AG10803 (cell line): Measurements from ENCODE around the gene NRIP1.

Source experiments
- DNase-seq: peaks from one replicate; pipeline ENCODE4 v3.0.0; 2010; ENCODE audit warnings: low read depth
- H3K4me3 ChIP-seq: 2 replicates; pipeline ENCODE4 v1.5.1; 2011; ENCODE audit warnings: mild to moderate bottlenecking, low read length, control low read depth
- TF ChIP-seq, protein P1 (sequence below): conservative IDR thresholded peaks from 2 replicates; pipeline ENCODE4 v1.5.1; 2011; ENCODE audit warnings: mild to moderate bottlenecking, low read length, control low read depth, inconsistent platforms

Gene NRIP1

DNA sequence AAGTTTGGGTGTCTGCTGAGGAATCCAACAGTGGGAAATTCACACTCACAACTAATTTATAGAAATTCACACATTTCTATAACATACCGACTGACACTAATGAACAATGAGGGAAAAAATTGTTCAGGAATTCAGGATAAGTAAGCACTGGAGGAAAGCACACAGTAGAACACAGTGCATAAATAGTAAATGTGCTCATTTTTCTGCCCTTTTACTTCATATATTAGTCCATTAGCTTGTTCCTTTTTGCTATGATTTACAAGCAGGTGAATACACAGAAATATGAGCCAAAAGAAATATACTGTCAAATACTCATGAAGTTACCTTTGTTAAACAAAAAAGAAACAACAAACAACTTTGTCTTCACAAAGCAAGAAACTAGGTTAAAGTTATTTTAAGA is 11.3 kb downstream of the NRIP1 start:
- TF ChIP-seq, protein P1, sequence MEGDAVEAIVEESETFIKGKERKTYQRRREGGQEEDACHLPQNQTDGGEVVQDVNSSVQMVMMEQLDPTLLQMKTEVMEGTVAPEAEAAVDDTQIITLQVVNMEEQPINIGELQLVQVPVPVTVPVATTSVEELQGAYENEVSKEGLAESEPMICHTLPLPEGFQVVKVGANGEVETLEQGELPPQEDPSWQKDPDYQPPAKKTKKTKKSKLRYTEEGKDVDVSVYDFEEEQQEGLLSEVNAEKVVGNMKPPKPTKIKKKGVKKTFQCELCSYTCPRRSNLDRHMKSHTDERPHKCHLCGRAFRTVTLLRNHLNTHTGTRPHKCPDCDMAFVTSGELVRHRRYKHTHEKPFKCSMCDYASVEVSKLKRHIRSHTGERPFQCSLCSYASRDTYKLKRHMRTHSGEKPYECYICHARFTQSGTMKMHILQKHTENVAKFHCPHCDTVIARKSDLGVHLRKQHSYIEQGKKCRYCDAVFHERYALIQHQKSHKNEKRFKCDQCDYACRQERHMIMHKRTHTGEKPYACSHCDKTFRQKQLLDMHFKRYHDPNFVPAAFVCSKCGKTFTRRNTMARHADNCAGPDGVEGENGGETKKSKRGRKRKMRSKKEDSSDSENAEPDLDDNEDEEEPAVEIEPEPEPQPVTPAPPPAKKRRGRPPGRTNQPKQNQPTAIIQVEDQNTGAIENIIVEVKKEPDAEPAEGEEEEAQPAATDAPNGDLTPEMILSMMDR, result no peak
- no peak for DNase-seq
- H3K4me3 ChIP-seq, result no peak overlapping the region

DNA sequence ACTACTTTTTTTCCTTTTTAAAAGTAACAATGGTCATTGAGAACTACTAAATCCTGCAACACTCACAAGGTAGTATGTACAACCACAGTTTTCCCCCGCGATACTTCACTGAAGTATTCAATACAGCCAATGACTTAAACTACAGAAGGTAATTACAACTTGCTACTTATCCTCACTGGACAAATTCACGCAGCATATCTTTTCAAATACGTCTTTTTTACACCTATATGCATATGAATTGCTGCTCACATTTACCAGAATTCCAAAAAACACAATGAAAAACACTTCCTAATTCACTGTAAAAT is 12.4 kb downstream of the NRIP1 start:
- no peak for DNase-seq
- no peak overlapping the region for H3K4me3 ChIP-seq
- TF ChIP-seq, protein P1, result no peak

DNA sequence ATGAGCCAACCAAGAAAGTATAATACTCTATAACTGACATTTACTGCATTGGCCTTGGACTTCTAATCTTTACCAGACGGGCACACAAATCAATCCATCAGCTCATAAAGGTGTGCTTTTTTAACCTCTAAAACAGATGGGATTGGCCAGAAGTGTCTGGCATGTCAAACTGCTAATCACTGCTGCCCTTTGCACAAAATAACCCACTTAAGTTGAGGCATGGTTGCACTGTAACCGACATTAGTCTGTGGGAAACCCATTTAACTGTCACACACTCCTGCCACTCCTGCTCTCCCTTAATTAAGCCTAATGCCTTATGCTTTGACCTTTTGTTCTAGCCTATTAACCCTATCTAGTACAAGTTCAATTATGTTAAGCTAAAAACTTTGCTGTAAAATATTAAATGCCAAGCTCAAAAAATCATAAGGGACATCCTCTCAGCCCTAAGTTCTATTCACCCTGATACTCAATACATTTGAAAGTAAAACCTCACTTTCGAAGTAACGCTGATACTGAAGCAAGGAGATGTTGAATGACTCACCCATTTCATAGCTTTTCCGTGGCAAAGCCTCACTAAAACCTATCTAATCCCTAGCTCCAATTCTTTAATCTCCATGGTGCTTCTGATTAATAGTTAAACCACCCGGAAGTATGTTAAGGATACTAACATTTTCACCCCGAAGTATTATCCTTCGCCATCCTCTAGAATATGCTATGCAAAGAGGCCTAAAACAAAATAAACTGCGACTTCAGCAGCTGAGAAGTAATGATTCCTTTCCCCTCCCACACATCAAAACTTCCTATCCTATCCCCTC is 12.9 kb downstream of the NRIP1 start:
- H3K4me3 ChIP-seq, result no peak overlapping the region
- DNase-seq, result no peak
- TF ChIP-seq, protein P1, result no peak

DNA sequence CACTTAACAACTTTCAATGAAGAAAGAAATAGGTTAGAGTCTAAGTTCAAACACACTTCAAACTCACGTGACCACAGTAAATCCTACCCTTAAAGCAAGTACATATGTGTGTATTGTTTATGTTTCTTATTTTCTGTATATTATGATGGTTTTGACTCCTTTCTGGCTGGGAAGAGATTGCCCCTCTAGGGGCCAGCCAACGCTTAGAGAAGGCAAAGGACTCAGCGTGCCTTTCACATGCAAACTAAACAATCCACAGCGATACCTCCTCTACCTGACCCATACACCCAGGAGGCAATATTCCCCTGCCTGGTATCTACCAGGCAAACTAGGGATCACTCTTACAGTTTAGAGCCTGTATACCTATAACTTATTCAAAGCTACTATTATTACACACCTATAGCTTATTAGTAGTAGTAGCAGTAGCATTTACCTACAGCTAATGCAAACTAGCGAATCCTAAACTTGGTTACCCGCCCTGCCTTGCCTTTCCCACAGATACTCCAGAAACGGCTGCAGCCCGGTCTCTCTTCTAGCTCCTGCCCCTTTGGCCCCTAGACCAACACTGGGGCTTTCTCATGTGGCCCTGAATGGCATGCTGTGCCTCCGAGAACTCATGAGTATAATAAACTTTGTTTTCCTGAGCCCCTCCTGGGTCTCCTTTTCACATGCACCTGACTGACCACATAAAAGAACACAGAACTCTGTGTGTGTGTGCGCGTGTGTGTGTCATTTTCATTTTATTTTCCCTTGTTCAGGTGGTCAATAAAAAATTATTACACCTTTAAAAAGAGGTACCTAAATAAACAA is 14.0 kb downstream of the NRIP1 start:
- H3K4me3 ChIP-seq, result no peak overlapping the region
- no peak for DNase-seq
- TF ChIP-seq, protein P1, result no peak

DNA sequence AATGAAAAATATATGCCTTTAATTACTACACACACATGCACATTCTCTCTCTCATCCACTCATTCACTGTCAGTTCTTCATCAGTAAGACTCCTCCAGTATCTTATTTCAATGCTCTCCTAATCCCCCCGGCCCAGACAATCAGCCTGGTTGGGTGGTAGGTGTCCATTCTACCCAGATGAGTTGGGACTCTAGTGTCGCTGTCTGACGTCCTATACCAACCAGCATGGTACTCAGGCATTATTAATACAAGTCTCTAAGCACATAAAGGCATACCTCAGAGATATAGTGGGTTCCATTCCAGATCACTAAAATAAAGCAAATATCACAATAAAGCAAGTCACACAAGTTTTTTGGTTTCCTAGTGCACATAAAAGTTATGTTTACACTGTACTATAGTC is 19.8 kb downstream of the NRIP1 start:
- TF ChIP-seq, protein P1, result no peak
- no peak for DNase-seq
- no peak overlapping the region for H3K4me3 ChIP-seq

DNA sequence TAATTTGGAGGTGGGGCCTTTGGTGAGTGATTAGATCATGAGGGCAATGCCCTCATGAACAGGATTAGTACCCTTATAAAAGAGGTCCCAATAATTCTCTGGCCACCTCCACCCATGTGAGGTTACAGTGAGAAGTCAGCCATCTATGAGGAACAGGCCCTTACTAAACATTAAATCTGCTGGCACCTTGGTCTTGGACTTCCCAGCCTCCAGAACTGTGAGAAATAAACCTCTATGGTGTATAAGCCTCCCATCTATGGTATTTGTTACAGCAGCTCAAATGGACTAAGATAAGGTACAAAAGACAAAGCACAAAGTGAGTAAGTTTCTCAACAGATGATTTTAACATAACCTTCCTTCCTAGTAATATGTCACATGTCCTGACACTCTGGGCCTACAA is 22.3 kb downstream of the NRIP1 start:
- TF ChIP-seq, protein P1, result no peak
- H3K4me3 ChIP-seq, result no peak overlapping the region
- DNase-seq, result no peak

DNA sequence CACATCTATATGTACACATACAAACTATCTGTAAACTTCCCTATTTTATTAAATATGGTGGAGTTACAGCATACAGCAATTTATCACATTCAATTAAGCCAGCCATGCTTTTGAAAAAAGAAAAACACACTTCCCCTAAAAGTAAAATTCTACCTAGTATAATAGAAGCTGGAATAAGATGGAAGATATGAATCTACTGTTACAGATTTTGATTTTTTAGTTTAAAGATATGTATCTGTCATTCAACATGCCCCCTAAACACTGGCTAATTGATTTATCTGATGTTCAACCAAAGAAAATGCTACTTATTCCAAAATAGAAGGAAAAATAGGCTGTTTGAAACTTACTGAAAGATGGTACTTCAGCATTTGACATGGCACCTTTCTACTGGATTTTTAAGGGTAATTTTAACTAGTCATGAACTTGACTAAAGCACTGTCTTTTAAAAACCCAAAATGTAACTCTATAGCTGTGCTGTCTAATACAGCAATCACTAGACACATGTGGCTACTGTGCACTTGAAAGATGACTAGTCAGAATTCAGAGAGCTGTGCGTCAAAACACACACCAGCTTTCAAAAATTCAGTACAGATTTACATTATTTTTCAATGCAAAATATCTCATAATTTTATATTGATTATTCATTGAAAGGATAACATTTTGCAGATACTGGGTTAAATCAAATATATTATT is 25.0 kb downstream of the NRIP1 start:
- no peak overlapping the region for H3K4me3 ChIP-seq
- DNase-seq, result no peak
- TF ChIP-seq, protein P1, result no peak
